Measurements from ENCODE around the gene CDK5R2. TPM values are rescaled to one million over a fixed set of nuclear protein-coding genes. Genes with fewer than 3 reads are reported as not detected.
A peak's percentile ranks its signal among the peaks of the same experiment; 100 is the strongest.

CDK5R2 gene
- total RNA-seq, 1 experiment from 2014 or later, result 0.17 TPM

GRCh38 chr2:219009294-219009693 is 49.8 kb downstream of the CDK5R2 start:
- Histone ChIP-seq H4K20me1 (ENCODE audit: insufficient read depth) (no peaks in the 10 kb centered on the region), H3K9me2 (ENCODE audit: insufficient read depth) (no peaks in the 10 kb centered on the region), H3F3A (ENCODE audit: insufficient read depth, low read depth) (no peaks in the 10 kb centered on the region), H2AFZ (no peak overlapping the region), H3K36me3 (ENCODE audit: low read depth) (no peaks in the 10 kb centered on the region), H3K27me3 (ENCODE audit: insufficient read depth, low read depth) (peaks cover 16% of the 10 kb centered on the region), H3K9me3 (ENCODE audit: insufficient read depth, low read depth) (no peaks in the 10 kb centered on the region), H3K4me3 (no peak overlapping the region), H3K79me2 (ENCODE audit: low read depth) (no peaks in the 10 kb centered on the region), H3K4me2 (no peak overlapping the region), H3K4me1 (replicated peaks; ENCODE audit: insufficient read depth) (no peaks in the 10 kb centered on the region), H3K27ac (no peak overlapping the region)
- ChIA-PET CTCF (no interaction called here), POLR2A (ENCODE audit: unreplicated experiment) (no interaction called here)
- intact Hi-C loops (cut with micrococcal nuclease; ENCODE audit: unreplicated experiment), result no loop called here
- TF ChIP-seq CTCF (conservative IDR thresholded peaks at IDR 0.05) (no peak), EZH2 (IDR thresholded peaks at IDR 0.05; ENCODE audit: low read depth) (no peak)
- no TSS peak for BruUV-seq (replicated peaks)
- DNase-seq, result no peak

- POLR2A ChIA-PET (ENCODE audit: unreplicated experiment), result no interaction called here
- Histone ChIP-seq H3K4me2 (no peak overlapping the region), H4K20me1 (ENCODE audit: insufficient read depth) (no peaks in the 10 kb centered on the region), H3F3A (ENCODE audit: insufficient read depth, low read depth) (no peaks in the 10 kb centered on the region), H2AFZ (no peak overlapping the region), H3K4me1 (replicated peaks; ENCODE audit: insufficient read depth) (no peaks in the 10 kb centered on the region), H3K79me2 (ENCODE audit: low read depth) (no peaks in the 10 kb centered on the region), H3K9me2 (ENCODE audit: insufficient read depth) (no peaks in the 10 kb centered on the region), H3K36me3 (ENCODE audit: low read depth) (no peaks in the 10 kb centered on the region), H3K27ac (no peak overlapping the region), H3K9me3 (ENCODE audit: insufficient read depth, low read depth) (no peaks in the 10 kb centered on the region), H3K4me3 (no peak overlapping the region), H3K27me3 (ENCODE audit: insufficient read depth, low read depth) (peaks cover 24% of the 10 kb centered on the region)
- intact Hi-C loops (cut with micrococcal nuclease; ENCODE audit: unreplicated experiment), result loop anchor here (5.0 kb wide), 1 partner anchor 522 kb away; no protein-coding TSS in a partner anchor
- peak; percentile 73; the same call in 1 of the 2 replicates for TF ChIP-seq CTCF (conservative IDR thresholded peaks at IDR 0.05)
- TF ChIP-seq EZH2 (IDR thresholded peaks at IDR 0.05; ENCODE audit: low read depth), result no peak
- CTCF ChIA-PET, result interaction anchor here (0.6 to 1.0 kb wide), 8 partner anchors 8 to 448 kb away, joined by 3 to 6 read pairs (median 4); no protein-coding TSS in a partner anchor
- peak in 1 of 2 experiments; percentile 45 for DNase-seq
- BruUV-seq (replicated peaks), result no TSS peak
Observed at GRCh38 chr2:219010162-219010756, 50.8 kb downstream of the CDK5R2 start.

GRCh38 chr2:219010873-219011272 is 51.4 kb downstream of the CDK5R2 start:
- H3K27me3 ChIP-seq (ENCODE audit: insufficient read depth, low read depth), result peaks cover 30% of the 10 kb centered on the region
- no TSS peak for BruUV-seq (replicated peaks)
- no peaks in the 10 kb centered on the region for H3F3A ChIP-seq (ENCODE audit: insufficient read depth, low read depth)
- no peak overlapping the region for H2AFZ ChIP-seq
- ChIA-PET CTCF (interaction anchor here (0.6 to 1.0 kb wide), 5 partner anchors 9 to 145 kb away, joined by 4 to 8 read pairs (median 5); no protein-coding TSS in a partner anchor), POLR2A (ENCODE audit: unreplicated experiment) (no interaction called here)
- H3K4me1 ChIP-seq (replicated peaks; ENCODE audit: insufficient read depth), result no peaks in the 10 kb centered on the region
- H3K9me2 ChIP-seq (ENCODE audit: insufficient read depth), result no peaks in the 10 kb centered on the region
- H3K36me3 ChIP-seq (ENCODE audit: low read depth), result no peaks in the 10 kb centered on the region
- DNase-seq, result no peak
- H3K4me3 ChIP-seq, result no peak overlapping the region
- no peaks in the 10 kb centered on the region for H3K9me3 ChIP-seq (ENCODE audit: insufficient read depth, low read depth)
- TF ChIP-seq CTCF (conservative IDR thresholded peaks at IDR 0.05), result no peak
- no peak for TF ChIP-seq EZH2 (IDR thresholded peaks at IDR 0.05; ENCODE audit: low read depth)
- H3K27ac ChIP-seq, result no peak overlapping the region
- intact Hi-C loops (cut with micrococcal nuclease; ENCODE audit: unreplicated experiment), result loop anchor here (5.0 kb wide), 1 partner anchor 521 kb away; no protein-coding TSS in a partner anchor
- H4K20me1 ChIP-seq (ENCODE audit: insufficient read depth), result no peaks in the 10 kb centered on the region
- no peaks in the 10 kb centered on the region for H3K79me2 ChIP-seq (ENCODE audit: low read depth)
- H3K4me2 ChIP-seq, result no peak overlapping the region

Small RNA genes within 50 kb of the gene (microRNA-seq; reads per million reads assigned to microRNA genes)
- gene MIR375 (ENCODE audit: borderline number of aligned reads, borderline replicate concordance), result 337 reads per million, percentile 64 among the genes with 10 or more reads in this experiment

Other genes with a start within 250 kb of the CDK5R2 start
- gene TTLL4, start 248.8 kb upstream of the CDK5R2 start, total RNA-seq (2021), result 43.9 and 57.1 TPM in 2 replicates
- 0.94 and 2.0 TPM in 2 replicates for gene CYP27A1, start 177.5 kb upstream of the CDK5R2 start, total RNA-seq (2021)
- gene PRKAG3, start 127.9 kb upstream of the CDK5R2 start, total RNA-seq (2021), result not detected in 2 replicates
- gene WNT6, start 99.9 kb upstream of the CDK5R2 start, total RNA-seq (2021), result 0.33 and 0.45 TPM in 2 replicates
- 1.2 and 2.3 TPM in 2 replicates for gene WNT10A, start 78.8 kb upstream of the CDK5R2 start, total RNA-seq (2021)
- not detected in 2 replicates for gene FEV, start 25.5 kb downstream of the CDK5R2 start, total RNA-seq (2021)
- gene CRYBA2, start 33.8 kb downstream of the CDK5R2 start, total RNA-seq (2021), result not detected in 2 replicates
- not detected in 2 replicates for gene CFAP65, start 81.8 kb downstream of the CDK5R2 start, total RNA-seq (2021)
- not detected in 2 replicates for gene IHH, start 101.3 kb downstream of the CDK5R2 start, total RNA-seq (2021)
- gene NHEJ1, start 201.1 kb downstream of the CDK5R2 start, total RNA-seq (2021), result 9.8 and 11.2 TPM in 2 replicates
- 7.1 and 7.9 TPM in 2 replicates for gene SLC23A3, start 210.4 kb downstream of the CDK5R2 start, total RNA-seq (2021)
- gene CNPPD1, start 217.3 kb downstream of the CDK5R2 start, total RNA-seq (2021), result 36.5 and 37.1 TPM in 2 replicates
- gene RETREG2, start 218.6 kb downstream of the CDK5R2 start, total RNA-seq (2021), result 77.0 and 84.4 TPM in 2 replicates
- 24.6 and 39.4 TPM in 2 replicates for gene ZFAND2B, start 247.1 kb downstream of the CDK5R2 start, total RNA-seq (2021)